Activated T-cell treated with anti-CD3 and anti-CD28 coated beads, Interleukin-2, amount 50 U/mL, for 1 hour (primary cell): ENCODE data around the gene PINK1.
"Not testable (repeated sequence)": the region's sequence is repeated elsewhere in the genome, so short reads cannot be mapped to it uniquely, and the experiment has no call there.

Experiments
- DNase-seq: peaks from one replicate; pipeline ENCODE4 v3.0.0-alpha.2; 2020

PINK1 gene

DNA sequence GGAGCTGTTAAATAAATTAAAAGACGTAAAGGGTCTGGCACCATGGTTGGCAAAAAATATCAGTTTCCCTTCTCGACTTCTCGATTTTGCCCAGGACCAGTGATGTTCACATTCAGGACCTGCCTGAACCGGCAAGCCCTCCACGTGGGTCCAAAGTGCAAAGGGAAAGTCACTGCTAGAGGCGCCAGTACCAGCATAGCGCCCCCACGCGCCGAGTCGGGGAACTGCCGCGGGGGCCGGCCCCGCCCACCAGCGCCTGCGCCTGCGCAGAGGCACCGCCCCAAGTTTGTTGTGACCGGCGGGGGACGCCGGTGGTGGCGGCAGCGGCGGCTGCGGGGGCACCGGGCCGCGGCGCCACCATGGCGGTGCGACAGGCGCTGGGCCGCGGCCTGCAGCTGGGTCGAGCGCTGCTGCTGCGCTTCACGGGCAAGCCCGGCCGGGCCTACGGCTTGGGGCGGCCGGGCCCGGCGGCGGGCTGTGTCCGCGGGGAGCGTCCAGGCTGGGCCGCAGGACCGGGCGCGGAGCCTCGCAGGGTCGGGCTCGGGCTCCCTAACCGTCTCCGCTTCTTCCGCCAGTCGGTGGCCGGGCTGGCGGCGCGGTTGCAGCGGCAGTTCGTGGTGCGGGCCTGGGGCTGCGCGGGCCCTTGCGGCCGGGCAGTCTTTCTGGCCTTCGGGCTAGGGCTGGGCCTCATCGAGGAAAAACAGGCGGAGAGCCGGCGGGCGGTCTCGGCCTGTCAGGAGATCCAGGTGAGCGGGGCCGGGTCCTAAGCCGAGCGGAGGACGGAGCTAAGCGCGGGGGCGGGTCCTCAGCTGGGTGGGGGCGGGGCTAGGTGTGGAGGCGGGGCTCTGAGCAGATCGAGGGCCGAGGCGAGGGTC, at the start of gene PINK1:
TSS of gene PINK1 (plus strand) at position 269 of the 875 bp plus-strand sequence. CDS start at position 360, 91 bp downstream.
- peak; percentile 99 for DNase-seq

DNA sequence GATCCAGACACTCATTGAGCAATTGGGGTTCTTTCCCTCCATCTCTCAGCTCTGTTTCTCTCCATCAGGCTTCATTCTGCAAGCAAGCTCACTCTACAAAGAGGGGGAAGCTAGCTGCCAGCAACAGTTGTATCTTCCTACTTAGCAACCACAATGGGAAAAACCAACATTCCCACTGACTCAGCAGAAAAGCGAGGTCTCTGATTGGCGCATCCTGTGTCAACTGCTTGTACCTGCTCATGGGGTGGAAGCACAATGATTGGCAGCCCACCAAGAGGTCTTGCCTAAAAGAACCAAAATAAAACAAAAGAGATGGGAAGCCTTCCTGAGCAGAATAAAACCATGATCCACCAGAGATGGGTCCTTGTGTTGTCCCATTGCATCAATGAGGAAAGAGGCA, 48.4 kb upstream of the PINK1 start:
- DNase-seq, result no peak

DNA sequence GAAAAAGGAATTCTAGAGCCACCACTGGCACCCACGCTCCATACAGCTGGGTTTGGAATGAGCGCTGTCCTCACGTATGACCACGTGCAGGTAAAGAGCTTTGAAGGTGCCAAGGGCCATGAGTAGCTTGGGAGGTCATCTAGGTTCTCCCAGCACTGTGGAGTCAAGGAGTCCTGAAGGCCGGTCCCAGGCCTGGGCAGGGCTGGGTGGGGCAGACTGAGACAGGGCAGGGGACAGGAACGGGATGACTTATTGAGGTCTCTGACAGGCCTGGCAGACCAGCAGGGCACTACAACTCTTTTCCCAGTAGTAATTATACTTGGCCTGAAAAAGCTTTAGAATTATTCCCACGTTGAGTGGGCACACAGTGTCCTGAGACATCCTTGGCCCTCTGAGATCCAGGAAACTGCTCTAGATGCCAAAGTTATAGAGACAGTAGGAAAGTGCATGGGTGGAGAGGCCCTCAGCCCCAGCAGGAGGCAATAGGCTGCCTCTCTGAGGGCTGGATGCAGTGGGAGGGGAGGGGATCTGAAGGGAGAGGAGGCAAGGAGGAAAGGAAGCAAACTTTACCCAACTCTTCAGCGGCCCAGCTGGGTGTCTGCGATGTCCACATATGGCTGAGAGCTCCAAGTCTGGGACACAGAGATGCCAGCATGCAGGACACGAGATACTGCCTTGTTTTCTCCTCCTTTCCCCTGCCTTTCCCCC, 46.2 kb upstream of the PINK1 start:
- no peak for DNase-seq

DNA sequence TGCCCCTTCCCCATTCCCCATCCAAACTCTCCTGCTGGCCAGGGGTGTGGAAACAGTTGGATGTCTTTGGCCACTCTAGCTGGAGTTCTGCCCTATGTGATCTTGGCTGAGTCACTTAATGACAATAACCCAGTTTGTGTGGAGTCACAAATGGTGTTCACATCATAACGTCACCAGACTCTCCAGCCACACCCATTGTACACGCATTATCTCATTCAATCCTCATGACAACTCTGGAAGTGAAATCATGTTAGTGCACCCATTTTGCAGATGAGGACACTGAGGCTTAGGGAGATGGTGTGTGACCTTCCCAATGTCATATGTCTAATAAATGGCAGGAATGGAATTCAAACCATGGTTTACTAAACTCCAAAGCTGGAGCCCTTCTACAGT, 45.6 kb upstream of the PINK1 start:
- no peak for DNase-seq

DNA sequence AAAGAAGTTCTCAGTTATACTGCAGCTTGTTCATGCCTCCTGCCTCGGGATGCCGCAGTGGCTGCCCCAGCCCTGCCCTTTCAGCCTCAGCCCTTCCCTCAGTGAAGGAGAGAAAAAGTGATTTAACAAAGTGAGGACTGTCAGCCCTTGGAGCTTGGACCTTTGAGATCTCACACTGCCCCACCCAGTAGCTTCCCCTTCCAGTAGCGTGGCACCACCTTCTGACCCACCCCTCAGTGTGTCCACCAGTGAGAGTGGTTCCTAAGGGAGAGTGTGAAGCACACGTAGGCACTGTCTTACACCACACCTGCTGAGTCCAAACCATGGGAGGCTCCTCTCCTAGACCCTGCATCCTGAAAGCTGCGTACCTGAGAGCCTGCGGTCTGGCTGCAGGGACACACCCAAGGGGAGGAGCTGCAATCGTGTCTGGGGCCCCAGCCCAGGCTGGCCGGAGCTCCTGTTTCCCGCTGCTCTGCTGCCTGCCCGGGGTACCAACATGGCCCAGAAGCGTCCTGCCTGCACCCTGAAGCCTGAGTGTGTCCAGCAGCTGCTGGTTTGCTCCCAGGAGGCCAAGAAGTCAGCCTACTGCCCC, 44.5 kb upstream of the PINK1 start, which contains the start of gene CDA:
TSS of gene CDA (plus strand) at position 464 of the 592 bp plus-strand sequence. CDS start at position 497, 33 bp downstream.
- DNase-seq, result no peak

DNA sequence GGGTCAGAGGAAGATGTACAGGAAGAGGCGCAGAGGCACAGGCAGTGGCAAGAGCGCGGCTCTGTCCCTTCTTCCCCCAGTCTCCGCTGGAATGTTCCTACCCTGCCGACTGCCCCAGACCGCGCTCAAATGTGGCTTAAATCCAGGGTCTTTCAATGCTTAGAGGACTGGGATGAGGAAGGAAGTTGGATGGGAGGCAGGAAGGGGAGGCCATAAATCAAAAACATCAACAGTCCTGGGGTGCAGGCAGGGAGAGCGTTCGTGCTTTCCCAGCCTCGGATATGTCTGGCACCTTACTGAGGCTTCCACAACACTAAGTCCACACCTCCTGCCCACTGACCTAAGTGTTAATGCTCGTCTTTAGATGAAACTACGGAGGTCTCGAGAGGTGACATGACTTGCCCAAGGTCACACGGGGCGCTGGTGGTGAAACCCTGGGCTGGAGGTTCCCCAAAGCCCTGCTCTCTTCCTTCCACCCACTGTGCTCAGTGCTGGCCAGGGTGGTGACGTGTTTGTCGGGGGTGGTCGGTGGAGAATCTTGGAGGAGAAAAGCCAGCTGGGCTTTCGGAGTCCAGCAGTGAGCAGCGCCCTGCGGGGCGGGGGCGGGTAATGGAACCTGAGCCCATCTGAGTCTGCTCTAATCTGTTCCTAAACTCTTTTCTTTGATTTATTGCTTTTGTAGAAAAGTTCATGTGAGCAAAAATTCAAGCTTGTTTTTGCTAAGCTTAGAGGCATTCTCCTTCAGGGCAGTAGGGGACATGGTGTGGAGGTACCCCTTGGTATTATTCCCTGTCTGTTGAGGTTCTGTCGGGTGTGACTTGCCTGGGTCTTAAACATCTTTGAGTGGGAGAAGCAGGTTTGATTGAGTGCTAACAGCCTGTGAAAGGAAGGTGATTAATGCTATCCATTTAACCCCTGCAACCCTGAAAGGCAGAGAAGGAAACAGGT, 43.7 kb upstream of the PINK1 start:
- DNase-seq, result no peak

DNA sequence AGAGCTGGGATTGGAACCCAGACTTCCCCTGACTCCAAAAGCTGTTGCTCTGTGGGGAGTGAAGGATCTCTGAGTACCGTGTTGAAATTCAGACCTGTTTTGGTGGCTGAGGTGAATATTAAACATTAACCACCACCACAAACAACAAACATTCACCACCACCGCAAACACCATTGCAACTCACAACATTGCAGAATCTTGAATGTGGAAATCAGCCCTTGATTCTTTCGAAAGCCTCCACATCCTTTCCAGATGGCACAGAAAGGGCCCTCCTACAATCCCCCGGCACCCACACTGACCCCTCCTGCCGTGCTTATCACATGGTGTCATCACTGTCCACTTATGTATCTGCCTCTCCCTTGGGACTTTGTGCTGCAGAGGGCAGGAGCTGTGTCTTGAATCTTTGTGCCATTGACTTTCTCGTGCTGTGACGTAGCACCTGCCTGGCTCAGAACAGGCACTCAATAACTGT, 42.9 kb upstream of the PINK1 start:
- DNase-seq, result no peak

DNA sequence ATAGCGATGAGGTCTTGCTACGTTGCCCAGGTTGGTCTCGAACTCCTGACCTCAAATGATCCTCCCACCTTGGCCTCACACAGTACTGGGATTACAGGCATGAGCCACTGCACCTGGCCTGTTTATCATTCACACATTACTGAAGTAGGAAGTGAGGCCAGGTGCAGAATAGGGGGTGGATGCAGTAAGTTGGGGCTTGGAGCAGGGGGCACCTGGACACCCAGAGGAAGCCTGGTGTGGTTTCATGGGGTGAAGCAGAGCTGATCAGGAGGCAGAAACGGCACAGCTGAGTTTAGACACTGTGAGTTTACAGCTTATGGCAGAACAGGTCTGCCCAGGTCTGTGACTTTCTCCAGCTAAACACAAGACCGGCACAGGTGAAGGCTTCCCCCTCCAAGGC, 39.5 kb upstream of the PINK1 start:
- DNase-seq, result no peak

DNA sequence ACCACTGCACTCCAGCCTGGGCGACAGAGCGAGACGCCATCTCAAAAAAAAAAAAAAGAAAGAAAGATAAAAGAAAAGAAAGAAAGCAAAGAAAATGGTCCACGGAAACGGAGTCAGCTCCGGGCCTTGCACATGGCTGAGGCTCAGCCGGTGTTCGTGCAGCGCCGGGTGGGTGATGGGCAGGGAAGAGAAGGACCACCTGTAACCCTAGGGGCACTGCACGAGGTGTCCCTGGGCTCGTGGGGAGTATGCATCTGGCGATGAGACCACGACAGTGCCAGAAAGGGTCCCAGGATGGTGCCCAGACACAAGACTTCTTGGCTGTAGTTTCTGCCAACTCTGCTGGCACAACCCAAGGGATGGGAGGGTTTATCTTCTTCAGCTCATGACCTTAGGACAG, 38.5 kb upstream of the PINK1 start:
- DNase-seq, result no peak

DNA sequence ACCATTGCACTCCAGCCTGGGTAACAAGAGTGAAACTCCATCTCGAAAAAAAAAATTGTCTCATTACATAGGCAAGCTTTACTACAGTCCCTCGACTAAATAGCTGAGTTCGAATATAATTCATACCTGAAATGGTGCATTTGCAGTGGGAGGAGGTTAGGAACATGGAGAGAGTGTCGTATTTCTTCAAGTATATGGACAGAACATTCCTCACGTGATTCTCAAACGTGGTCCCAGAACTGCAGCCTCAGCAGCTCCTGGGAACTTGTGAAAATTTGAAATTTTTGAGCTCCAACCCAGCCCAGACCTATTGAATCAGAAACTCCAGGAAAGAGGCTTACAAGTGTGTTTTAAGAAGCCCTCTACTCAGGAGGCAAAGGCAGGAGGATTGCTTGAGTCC, 37.2 kb upstream of the PINK1 start:
- DNase-seq, result no peak

DNA sequence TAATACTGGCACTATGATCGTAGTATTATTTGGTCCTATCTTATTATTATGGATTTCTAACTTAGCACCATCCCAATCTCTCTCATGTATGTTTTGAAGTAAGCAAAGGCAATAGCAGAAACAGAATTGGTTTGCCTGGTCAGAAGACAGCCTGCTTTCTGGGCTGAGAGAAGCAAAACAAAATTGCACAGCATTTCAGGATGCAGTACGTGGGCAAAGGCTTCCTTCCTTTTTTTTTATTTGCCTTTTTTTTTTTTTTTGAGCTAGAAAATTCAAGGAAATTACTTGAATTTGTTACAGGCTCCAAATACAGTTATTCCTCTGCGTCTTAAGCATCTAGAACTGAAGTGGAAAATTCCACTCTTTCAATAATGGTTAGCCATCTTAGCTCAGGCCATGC, 35.6 kb upstream of the PINK1 start:
- no peak for DNase-seq

DNA sequence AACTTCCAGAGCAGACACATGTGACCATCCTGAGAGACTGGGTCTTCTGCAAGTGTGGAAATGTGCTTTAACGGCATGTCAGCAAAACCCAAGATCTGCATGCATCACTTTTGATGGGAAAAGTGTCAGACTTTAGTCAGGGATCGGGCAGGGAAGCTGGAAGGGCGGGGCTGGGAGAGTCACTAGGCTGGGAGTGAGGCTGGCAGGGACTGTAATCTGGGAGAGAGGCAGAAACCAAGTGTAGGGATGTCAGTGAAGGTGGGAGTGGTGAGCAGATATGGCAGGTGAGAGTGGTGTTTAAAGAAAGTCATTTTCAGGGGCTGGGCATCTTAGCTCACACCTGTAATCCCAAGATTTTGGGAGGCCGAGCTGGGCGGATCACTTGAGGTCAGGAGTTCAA, 33.1 kb upstream of the PINK1 start:
- no peak for DNase-seq

DNA sequence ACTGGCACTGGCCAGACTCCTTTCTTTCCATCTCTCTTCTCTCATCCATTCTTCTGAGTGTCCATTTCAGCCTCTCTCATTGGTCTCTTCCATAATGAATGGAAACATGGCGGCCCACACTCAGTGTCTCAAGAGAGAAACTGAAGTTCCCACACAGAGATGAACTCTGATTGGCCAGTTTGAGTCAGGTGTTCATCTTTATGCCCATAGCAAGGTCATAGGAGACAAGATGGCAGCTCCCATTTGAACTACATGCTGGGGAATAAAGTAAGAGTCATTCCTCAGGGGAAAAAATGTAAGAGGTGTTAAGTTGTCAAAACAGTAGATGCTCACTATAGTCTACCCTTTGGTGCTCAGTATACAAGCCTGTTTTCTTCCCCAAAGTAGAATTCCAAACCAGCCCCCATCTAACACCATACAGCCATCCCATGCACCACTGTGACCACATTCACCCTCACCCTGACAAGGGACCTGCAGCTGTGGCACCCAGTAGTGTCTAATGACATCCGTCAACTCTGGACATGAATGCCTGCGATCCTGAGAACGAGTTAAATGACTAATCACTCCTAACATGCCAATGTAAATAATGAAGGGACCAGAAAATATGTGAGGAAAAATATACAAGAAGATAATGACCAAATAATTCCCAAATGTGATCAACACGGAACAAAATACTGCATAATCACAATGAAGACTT, 32.0 kb upstream of the PINK1 start:
- DNase-seq, result no peak

DNA sequence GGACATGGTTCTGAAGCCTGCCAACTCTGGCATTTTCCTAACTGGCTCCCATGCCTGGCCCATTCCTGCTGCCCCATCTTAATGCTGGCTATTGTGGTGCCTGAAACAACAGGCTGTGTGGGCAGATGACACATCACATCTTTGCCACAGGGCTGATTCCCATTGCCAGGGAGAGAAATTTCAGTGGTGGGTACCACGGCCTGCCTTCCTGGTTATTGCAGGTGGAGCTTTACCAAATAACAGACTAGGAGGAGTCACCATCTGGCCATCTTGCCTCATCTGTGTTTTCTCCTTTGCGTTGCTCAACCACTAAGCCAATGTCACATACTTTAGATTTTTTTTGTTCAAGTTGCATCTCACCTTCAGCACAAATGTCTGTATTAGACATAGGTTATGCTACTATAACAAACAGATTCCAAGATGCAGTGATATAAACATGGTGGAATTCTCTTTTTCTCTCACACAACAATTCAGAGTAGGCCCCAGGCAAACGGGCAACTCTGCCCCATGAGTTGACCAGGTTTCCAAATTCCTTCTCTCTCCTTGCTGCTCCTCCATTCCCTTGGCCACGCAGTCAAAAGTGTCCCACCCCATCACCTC, 30.3 kb upstream of the PINK1 start:
- no peak for DNase-seq

DNA sequence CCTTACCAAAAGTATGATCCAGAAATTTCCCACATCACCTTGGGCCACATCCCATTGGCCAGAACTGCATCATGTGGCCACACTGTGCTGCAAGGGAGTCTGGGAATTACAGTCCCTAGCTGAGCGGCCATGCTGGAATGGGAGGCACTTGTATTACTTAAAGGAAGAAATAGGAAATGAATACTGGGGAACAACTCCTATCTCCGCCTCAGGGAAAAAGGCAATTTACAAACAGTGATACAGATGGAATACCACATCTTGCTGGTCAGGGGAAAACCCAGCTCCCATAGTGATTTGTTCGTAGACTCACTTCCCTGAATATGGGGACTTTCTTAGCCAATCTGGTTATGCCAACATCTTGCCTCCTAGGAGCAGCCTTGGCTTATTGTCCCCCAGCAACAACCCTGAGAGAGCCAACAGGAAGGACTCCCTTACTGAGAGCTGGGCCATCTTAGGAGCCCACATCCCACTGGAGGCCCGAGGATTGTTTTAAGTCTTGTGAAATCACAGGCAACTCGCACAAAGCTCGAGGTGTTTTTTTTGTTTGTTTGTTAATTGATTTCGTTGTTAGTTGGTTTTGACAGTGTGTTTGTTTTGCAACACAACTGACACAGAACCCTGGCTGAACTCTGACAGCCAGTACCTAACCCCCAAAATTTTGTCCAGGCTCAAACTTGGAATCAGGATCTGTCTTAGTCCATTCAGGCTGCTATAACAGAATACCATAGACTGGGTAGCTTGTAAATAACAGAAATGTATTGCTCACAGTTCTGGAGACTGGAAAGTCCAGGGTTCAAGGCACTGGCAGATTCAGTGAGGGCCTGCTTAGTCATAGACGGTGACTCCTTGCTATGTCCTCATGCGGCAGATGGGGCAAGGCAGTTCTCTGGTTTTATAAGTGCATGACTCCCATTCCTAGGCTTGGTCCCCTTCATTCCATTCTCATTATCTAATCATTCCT, 29.5 kb upstream of the PINK1 start:
- DNase-seq, result no peak

DNA sequence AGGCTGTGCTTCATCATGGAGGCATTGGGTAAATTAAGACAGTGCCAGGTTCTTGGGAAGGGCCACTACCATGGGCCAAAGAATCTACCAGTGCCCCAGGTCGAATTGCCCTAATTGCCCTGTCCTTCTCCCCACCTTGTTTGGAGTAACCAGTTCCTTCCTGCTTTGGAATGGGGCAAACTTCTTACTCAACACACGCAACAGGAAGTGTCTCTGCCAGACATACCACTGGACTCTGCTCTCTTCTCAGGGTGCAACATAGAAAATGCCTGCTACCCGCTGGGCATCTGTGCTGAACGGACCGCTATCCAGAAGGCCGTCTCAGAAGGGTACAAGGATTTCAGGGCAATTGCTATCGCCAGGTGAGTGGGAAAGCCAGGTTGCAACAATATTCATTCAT, 28.6 kb upstream of the PINK1 start:
- no peak for DNase-seq

DNA sequence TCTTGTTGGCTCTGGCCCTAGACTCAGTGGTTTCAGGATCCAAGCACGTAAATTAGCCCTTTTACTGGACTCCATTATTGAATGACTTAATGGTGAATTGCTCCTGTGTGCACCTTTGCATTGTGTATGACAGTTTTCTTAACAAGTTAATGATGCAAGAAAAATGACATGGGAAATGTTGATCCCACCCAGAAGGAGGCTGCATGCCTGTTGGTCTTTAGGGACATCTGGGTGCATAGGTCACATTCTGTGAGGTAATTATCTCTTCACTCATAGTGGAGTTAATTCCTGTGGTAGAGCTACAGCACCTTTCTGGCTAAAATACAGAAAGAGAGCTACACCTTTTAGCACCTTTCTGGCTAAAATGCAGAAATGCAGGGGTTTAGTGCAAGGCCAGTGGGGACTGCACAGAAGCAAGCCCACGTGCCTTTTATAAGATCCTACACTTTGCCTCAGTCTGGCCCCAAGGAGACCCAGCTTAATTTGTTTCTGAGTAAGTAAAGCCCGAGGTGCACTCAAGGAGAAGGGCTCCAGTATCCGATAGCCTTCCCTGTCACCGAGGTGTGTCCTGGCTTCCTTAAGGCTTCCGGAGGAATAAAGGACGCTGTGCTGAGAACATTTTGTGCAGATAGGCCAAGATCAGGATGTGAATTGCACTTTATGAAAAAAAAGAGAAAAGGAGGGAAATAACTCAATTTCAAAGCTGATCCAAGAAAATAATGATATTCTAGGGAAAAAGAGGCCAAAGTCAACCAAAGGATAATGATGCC, 26.3 kb upstream of the PINK1 start:
- not testable (repeated sequence) for DNase-seq

DNA sequence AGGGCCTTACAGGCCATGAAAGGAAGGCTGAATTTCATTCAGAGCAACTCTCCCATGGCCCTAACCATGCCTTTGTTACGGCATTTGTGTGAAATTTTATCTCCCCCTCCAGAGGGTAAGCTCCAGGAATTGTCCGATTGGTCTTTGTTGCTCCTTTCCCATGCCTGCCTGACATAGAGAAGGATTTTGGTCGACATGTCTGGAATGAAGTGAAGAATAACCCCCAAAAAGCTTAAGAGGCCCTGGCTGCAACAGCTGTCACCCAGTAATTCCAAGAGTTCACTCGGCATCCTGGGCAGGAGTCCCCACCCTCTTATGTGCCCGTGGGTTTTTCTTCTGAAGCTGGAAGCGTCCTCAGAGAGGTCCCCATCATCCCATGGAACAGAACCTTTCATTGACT, 23.7 kb upstream of the PINK1 start:
- no peak for DNase-seq

DNA sequence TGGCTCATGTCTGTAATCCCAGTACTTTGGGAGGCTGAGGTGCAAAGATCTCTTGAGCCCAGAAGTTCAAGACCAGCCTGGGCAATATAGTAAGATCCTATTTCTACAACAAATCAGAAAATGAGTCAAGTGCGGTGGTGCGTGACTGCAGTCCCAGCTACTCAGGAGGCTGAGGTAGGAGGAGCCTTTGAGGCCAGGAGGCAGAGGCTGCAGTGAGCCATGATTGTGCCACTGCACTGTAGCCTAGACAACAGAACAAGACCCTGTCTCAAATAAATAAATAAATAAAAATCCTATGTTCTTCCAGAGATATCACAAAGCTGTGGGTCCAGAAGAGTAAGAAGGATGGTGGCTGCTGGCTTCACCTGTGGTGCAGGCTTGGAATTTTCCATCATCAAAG, 22.3 kb upstream of the PINK1 start:
- no peak for DNase-seq
